ENCODE measurements around the gene GPR39. TPM values are rescaled to one million over a fixed set of nuclear protein-coding genes. Genes with fewer than 3 reads are reported as not detected.

GPR39 gene
- polyA plus RNA-seq, 1 donor from 2014 or later = 1.1 TPM

GRCh38 chr2:132549935-132550670, 133.5 kb downstream of the GPR39 start:
- TF ChIP-seq POLR2AphosphoS5 (IDR thresholded peaks at IDR 0.05) (no peak), SMC3 (conservative IDR thresholded peaks at IDR 0.05; ENCODE audit: poor library complexity) (no peak), EP300 (conservative IDR thresholded peaks at IDR 0.05; ENCODE audit: poor library complexity, severe bottlenecking) (no peak), TAF1 (IDR thresholded peaks at IDR 0.05; ENCODE audit: low read depth) (no peak), EZH2 (IDR thresholded peaks at IDR 0.05; ENCODE audit: borderline replicate concordance, insufficient read depth, low read length, poor library complexity, severe bottlenecking) (no peak), REST (IDR thresholded peaks at IDR 0.05; ENCODE audit: borderline replicate concordance) (no peak), MXI1 (conservative IDR thresholded peaks at IDR 0.05; ENCODE audit: poor library complexity, severe bottlenecking) (no peak), CTCF (IDR thresholded peaks at IDR 0.05; ENCODE audit: poor library complexity, severe bottlenecking) (no peak), RAD21 (conservative IDR thresholded peaks at IDR 0.05) (no peak)
- no peaks in the 10 kb centered on the region for H3K36me3 ChIP-seq (ENCODE audit: insufficient read depth, low read length)
- no peaks in the 10 kb centered on the region for H3K9me3 ChIP-seq (ENCODE audit: low read length)
- no peak overlapping the region for H3K27ac ChIP-seq (ENCODE audit: low read length)
- no peak overlapping the region for H3K9ac ChIP-seq (ENCODE audit: low read length)
- no peaks in the 10 kb centered on the region for H3K9me2 ChIP-seq (ENCODE audit: insufficient read depth, low read length)
- no peak overlapping the region for H3K4me2 ChIP-seq (ENCODE audit: low read length)
- no peaks in the 10 kb centered on the region for H4K20me1 ChIP-seq (ENCODE audit: insufficient read depth)
- H3K4me3 ChIP-seq (ENCODE audit: low read length) = no peak overlapping the region
- no peak overlapping the region for H2AFZ ChIP-seq (ENCODE audit: low read depth, low read length)
- H3F3A ChIP-seq (ENCODE audit: insufficient read depth, low read length, poor library complexity, severe bottlenecking) = no peaks in the 10 kb centered on the region
- no peaks in the 10 kb centered on the region for H3K27me3 ChIP-seq (ENCODE audit: insufficient read depth, low read depth, low read length)
- no peaks in the 10 kb centered on the region for H3K79me2 ChIP-seq (replicated peaks; ENCODE audit: insufficient read depth, low read length)

- H3K9ac ChIP-seq (ENCODE audit: low read length) = no peak overlapping the region
- H2AFZ ChIP-seq (ENCODE audit: low read depth, low read length) = no peak overlapping the region
- H3K27me3 ChIP-seq (ENCODE audit: insufficient read depth, low read depth, low read length) = no peaks in the 10 kb centered on the region
- no peaks in the 10 kb centered on the region for H3F3A ChIP-seq (ENCODE audit: insufficient read depth, low read length, poor library complexity, severe bottlenecking)
- H3K9me2 ChIP-seq (ENCODE audit: insufficient read depth, low read length) = no peaks in the 10 kb centered on the region
- TF ChIP-seq TAF1 (IDR thresholded peaks at IDR 0.05; ENCODE audit: low read depth) (no peak), REST (IDR thresholded peaks at IDR 0.05; ENCODE audit: borderline replicate concordance) (no peak)
- H3K36me3 ChIP-seq (ENCODE audit: insufficient read depth, low read length) = no peaks in the 10 kb centered on the region
- no peaks in the 10 kb centered on the region for H4K20me1 ChIP-seq (ENCODE audit: insufficient read depth)
- no peaks in the 10 kb centered on the region for H3K79me2 ChIP-seq (replicated peaks; ENCODE audit: insufficient read depth, low read length)
- no peaks in the 10 kb centered on the region for H3K9me3 ChIP-seq (ENCODE audit: low read length)
- no peak overlapping the region for H3K4me3 ChIP-seq (ENCODE audit: low read length)
- H3K27ac ChIP-seq (ENCODE audit: low read length) = no peak overlapping the region
- H3K4me2 ChIP-seq (ENCODE audit: low read length) = no peak overlapping the region
Measured at GRCh38 chr2:132550946-132551345, 134.3 kb downstream of the GPR39 start.
